HEK293T (cell line): Measurements from ENCODE around the gene PMVK.

ENCODE experiments used
- CTCF ChIA-PET: fragments of 350-600 bp; formaldehyde crosslinking; extraction: SDS; loops from one replicate; lab custom pipeline; 2021; ENCODE audit warnings: antibody characterized with exemption, inconsistent platforms; lab: Yijun Ruan, JAX
- POLR2A ChIA-PET: fragments of 350-600 bp; formaldehyde crosslinking; extraction: SDS; loops from one replicate; lab custom pipeline; 2020; ENCODE audit warnings: antibody characterized with exemption, inconsistent platforms; lab: Yijun Ruan, JAX
- DNase-seq: peaks from one replicate; pipeline ENCODE4 v3.0.0; 2012; ENCODE audit warnings: mixed read lengths; ENCODE audit errors: extremely low spot score
- ARNT ChIP-seq: fragments of 450-650 bp; IDR thresholded peaks from 2 replicates; pipeline ENCODE4 v1.6.1; 2017; ENCODE audit warnings: mild to moderate bottlenecking
- BHLHE40 ChIP-seq: fragments of 450-650 bp; IDR thresholded peaks from 2 replicates; pipeline ENCODE4 v1.6.1; 2016; ENCODE audit warnings: mild to moderate bottlenecking, moderate library complexity, borderline replicate concordance
- CTBP1 ChIP-seq: fragments of 450-650 bp; IDR thresholded peaks from 2 replicates; pipeline ENCODE4 v1.6.1; 2016; ENCODE audit warnings: borderline replicate concordance
- ELF4 ChIP-seq: fragments of 450-650 bp; IDR thresholded peaks from 2 replicates; pipeline ENCODE4 v1.6.1; 2017; ENCODE audit warnings: antibody characterized with exemption
- FOXA1 ChIP-seq: fragments of 450-650 bp; IDR thresholded peaks from 2 replicates; pipeline ENCODE4 v1.6.1; 2016; ENCODE audit warnings: mild to moderate bottlenecking
- FOXK2 ChIP-seq: fragments of 450-650 bp; IDR thresholded peaks from 2 replicates; pipeline ENCODE4 v1.6.1; 2016; ENCODE audit warnings: mild to moderate bottlenecking
- FOXM1 ChIP-seq: fragments of 450-650 bp; IDR thresholded peaks from 2 replicates; pipeline ENCODE4 v1.6.1; 2017; ENCODE audit warnings: mild to moderate bottlenecking, borderline replicate concordance
- HDGF ChIP-seq: fragments of 450-650 bp; IDR thresholded peaks from 2 replicates; pipeline ENCODE4 v1.6.1; 2017; ENCODE audit warnings: antibody characterized with exemption, borderline replicate concordance
- L3MBTL2 ChIP-seq: fragments of 450-650 bp; conservative IDR thresholded peaks from 2 replicates; pipeline ENCODE4 v1.6.1; 2016; ENCODE audit warnings: mild to moderate bottlenecking
- LEF1 ChIP-seq: fragments of 450-650 bp; IDR thresholded peaks from 2 replicates; pipeline ENCODE4 v1.6.1; 2017; ENCODE audit warnings: mild to moderate bottlenecking, borderline replicate concordance
- NFRKB ChIP-seq: fragments of 450-650 bp; IDR thresholded peaks from 2 replicates; pipeline ENCODE4 v1.6.1; 2016; ENCODE audit warnings: mild to moderate bottlenecking, moderate library complexity
- SP1 ChIP-seq: fragments of 450-650 bp; IDR thresholded peaks from 2 replicates; pipeline ENCODE4 v1.6.1; 2017
- SUZ12 ChIP-seq: fragments of 450-650 bp; IDR thresholded peaks from 2 replicates; pipeline ENCODE4 v1.6.1; 2016; ENCODE audit warnings: mild to moderate bottlenecking
- TARDBP ChIP-seq: fragments of 450-650 bp; IDR thresholded peaks from 2 replicates; pipeline ENCODE4 v1.6.1; 2016
- ZNF384 ChIP-seq: fragments of 450-650 bp; IDR thresholded peaks from 2 replicates; pipeline ENCODE4 v1.6.1; 2016
- TF ChIP-seq, protein P1 (sequence below): fragments of 450-650 bp; IDR thresholded peaks from 2 replicates; pipeline ENCODE4 v1.6.1; 2016

Gene PMVK

DNA sequence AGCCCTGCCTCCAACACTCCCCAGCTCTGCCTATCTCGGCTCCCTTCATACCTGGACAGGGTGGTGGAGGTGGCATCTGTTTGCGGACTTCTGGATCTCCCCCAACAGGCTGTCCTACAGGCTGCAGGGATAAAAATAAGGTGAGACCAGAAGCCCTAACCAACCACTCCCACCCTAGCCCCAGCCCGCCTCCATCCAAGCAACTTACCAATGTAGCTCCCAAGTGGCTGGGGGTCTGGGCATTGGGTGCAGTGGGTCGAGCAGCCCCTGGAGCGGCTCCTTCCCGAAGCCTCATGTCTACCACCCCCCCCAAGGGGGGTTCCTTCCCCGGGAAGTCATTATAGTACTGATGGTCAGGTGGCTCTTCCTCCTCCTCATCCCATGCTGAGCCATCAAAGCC is 29.6 kb upstream of the PMVK start:
- DNase-seq: no peak
- POLR2A ChIA-PET: interaction anchor here (0.6 to 1.4 kb wide), 3 partner anchors 14 to 34 kb away, joined by 3 read pairs; no protein-coding TSS in a partner anchor
- CTCF ChIA-PET: interaction anchor here (1.1 kb wide), 1 partner anchor 33 kb away, joined by 4 read pairs; no protein-coding TSS in a partner anchor
- no peak for TF ChIP-seq ZNF384
- no peak for TF ChIP-seq ELF4
- TF ChIP-seq FOXA1: no peak
- no peak for TF ChIP-seq BHLHE40
- no peak for TF ChIP-seq HDGF
- no peak for TF ChIP-seq FOXM1
- TF ChIP-seq ARNT: no peak
- no peak for TF ChIP-seq TARDBP
- TF ChIP-seq, protein P1, sequence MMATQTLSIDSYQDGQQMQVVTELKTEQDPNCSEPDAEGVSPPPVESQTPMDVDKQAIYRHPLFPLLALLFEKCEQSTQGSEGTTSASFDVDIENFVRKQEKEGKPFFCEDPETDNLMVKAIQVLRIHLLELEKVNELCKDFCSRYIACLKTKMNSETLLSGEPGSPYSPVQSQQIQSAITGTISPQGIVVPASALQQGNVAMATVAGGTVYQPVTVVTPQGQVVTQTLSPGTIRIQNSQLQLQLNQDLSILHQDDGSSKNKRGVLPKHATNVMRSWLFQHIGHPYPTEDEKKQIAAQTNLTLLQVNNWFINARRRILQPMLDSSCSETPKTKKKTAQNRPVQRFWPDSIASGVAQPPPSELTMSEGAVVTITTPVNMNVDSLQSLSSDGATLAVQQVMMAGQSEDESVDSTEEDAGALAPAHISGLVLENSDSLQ: no peak
- no peak for TF ChIP-seq L3MBTL2
- no peak for TF ChIP-seq NFRKB
- TF ChIP-seq CTBP1: no peak
- no peak for TF ChIP-seq FOXK2
- no peak for TF ChIP-seq LEF1
- no peak for TF ChIP-seq SUZ12
- TF ChIP-seq SP1: no peak

DNA sequence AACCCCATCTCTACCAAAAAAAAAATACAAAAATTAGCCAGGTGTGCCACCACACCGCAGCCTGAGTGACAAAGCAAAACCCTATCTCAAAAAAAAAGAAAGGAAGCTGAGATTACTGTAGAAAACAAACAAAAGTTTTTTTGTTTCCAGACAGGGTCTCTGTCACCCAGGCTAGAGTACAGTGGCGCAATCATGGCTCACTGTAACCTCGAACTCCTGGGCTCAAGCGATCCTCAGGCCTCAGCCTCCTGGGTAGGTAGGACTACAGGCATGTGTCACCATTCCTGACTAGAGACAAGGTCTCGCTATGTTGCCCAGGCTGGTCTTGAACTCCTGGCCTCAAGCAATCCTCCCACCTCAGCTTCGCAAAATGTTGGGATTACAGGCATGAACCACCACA is 27.8 kb upstream of the PMVK start:
- ChIA-PET CTCF (interaction anchor here (0.6 kb wide), 1 partner anchor 1321 kb away, joined by 3 read pairs; no protein-coding TSS in a partner anchor), POLR2A (interaction anchor here (0.6 to 4.8 kb wide), 7 partner anchors 8 to 39 kb away, joined by 3 to 59 read pairs (median 3); partner anchors contain the start of genes CKS1B, FLAD1, PBXIP1 and SHC1)
- TF ChIP-seq BHLHE40 (no peak), CTBP1 (no peak), HDGF (no peak), SP1 (no peak), LEF1 (no peak), FOXK2 (no peak), L3MBTL2 (no peak), ELF4 (no peak)
- TF ChIP-seq, protein P1: no peak
- no peak for DNase-seq

DNA sequence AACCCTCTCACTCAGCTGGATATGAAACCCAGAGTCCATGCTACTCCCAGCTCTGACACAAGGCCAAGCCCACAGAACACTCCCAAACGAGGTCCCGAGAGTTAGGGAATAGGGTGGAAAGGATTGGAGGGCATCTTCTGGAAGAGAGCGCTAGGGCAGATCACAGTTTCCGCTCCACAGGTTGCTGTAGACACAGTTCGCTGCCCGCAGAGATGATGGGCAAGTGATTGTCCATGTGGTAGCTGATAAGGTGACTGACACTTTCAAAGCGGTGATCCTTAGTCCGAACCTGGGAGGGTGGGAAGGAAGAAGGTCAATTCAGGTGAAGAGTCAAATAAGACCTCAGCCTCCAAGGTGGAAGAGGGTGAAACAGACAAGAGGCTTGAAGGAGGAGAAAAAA is 27.1 kb upstream of the PMVK start:
- ChIA-PET POLR2A (interaction anchor here (1.5 to 4.8 kb wide), 3 partner anchors 9 to 36 kb away, joined by 3 to 59 read pairs (median 21); partner anchors contain the start of genes CKS1B and SHC1), CTCF (interaction anchor here (0.6 to 1.3 kb wide), 2 partner anchors 35 to 57 kb away, joined by 4 read pairs; no protein-coding TSS in a partner anchor)
- TF ChIP-seq ZNF384 (no peak), ELF4 (no peak), ARNT (no peak), FOXM1 (no peak), NFRKB (no peak), FOXA1 (no peak), CTBP1 (no peak), FOXK2 (no peak)
- TF ChIP-seq, protein P1: no peak
- no peak for DNase-seq

DNA sequence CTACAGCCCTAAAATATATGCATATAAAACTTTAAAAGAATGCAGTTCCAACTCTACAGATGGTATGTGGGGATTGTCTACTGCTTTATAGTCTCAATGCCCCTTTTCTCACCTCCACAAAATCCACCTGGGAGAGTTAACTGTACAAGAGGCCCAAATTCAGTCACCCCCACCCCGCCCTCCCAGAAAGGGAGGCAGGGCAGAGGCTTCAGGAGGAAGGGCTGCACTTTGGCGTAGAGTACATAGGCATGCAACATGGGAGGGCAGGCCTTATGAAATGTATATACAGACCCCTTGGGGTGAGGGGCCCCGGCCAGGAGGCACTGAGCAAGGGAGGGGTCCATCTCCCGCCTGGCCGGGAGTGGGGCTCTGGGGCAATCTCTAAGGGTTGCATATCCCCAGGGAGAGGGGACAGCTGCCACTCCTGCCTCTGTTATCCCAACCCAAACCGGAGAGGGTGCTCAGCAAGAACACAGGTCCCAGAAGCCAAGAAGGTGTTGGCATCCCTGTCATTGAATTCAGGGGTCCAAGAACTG is 26.3 kb upstream of the PMVK start:
- ChIA-PET POLR2A (interaction anchor here (0.6 to 4.8 kb wide), 5 partner anchors 9 to 41 kb away, joined by 3 to 59 read pairs (median 5); partner anchors contain the start of genes CKS1B, FLAD1 and SHC1), CTCF (interaction anchor here (0.6 to 1.6 kb wide), 4 partner anchors 8 to 98 kb away, joined by 3 to 4 read pairs (median 4); partner anchors contain the start of gene SHC1)
- TF ChIP-seq FOXA1 (no peak), SP1 (no peak), L3MBTL2 (no peak), HDGF (no peak), CTBP1 (no peak), TARDBP (no peak), ARNT (no peak), FOXM1 (no peak), FOXK2 (no peak), ZNF384 (no peak), BHLHE40 (no peak)
- TF ChIP-seq, protein P1: no peak
- no peak for DNase-seq

DNA sequence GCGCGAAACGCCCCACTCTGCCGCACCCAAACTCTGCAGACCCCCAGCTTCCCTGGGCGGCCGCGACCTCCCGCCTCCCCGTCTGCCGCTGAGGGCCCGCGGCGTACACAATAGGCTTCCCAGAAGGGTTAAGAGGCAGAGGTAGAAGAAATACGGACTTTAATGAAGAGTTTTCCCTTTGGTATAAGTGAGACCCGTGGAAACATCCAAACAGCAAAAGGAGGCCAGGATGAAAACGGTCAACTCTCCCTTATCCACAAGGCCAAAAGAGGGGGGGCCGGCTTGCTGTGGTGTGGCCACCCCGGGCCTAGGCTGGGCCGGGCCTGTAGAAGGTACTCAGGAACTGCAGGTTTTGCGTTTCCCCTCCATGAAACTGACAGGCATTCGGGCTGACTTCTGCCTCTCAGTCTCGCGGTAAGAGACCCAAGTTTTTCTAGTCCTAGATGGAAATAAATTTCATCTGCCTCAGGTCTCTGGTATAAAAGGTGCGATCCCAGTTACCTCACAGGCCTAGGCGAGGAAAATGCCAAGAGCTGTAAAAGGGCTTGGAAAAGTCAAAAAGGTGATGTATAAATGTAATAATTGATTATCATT is 25.7 kb upstream of the PMVK start:
- ChIA-PET CTCF (interaction anchor here (1.3 to 1.6 kb wide), 4 partner anchors 8 to 99 kb away, joined by 3 to 4 read pairs (median 4); partner anchors contain the start of gene SHC1), POLR2A (interaction anchor here (0.6 to 4.8 kb wide), 12 partner anchors 10 to 53 kb away, joined by 3 to 59 read pairs (median 4); partner anchors contain the start of genes CKS1B, FLAD1, LENEP and PMVK)
- no peak for DNase-seq
- no peak for TF ChIP-seq LEF1
- TF ChIP-seq L3MBTL2: 0 out of 2 replicates have a peak, but pooled peaks have one; percentile 11
- no peak for TF ChIP-seq ARNT
- TF ChIP-seq, protein P1: no peak
- TF ChIP-seq ELF4: no peak
